Measurements from ENCODE around the gene PPP4R3A. TPM values are rescaled to one million over a fixed set of nuclear protein-coding genes. Genes with fewer than 3 reads are reported as not detected.

PPP4R3A gene
- total RNA-seq, 1 experiment from 2014 or later, result 148 TPM

- Histone ChIP-seq H3K27me3 (ENCODE audit: insufficient read depth, low read length) (no peaks in the 10 kb centered on the region), H3K27ac (ENCODE audit: insufficient read length, low read depth, low read length) (no peak overlapping the region), H3K56ac (ENCODE audit: insufficient read length, low read depth, low read length) (no peak overlapping the region), H2AK5ac (ENCODE audit: insufficient read length, low read length) (no peak overlapping the region), H2BK15ac (ENCODE audit: low read depth, low read length) (no peak overlapping the region), H3K18ac (ENCODE audit: insufficient read length, low read depth, low read length) (no peak overlapping the region), H3K4me2 (ENCODE audit: insufficient read depth, insufficient read length, low read length) (no peak overlapping the region), H3K23ac (ENCODE audit: insufficient read length, low read depth, low read length) (no peak overlapping the region), H3K79me2 (ENCODE audit: insufficient read depth, low read length) (peaks cover 6% of the 10 kb centered on the region; the same call in 1 of the 2 replicates), H2BK120ac (ENCODE audit: low read depth, low read length, poor library complexity, severe bottlenecking) (no peak overlapping the region), H2BK12ac (ENCODE audit: insufficient read length, low read depth, low read length) (no peak overlapping the region), H3T11ph (ENCODE audit: low read length) (no peak overlapping the region), H2BK5ac (ENCODE audit: insufficient read length, low read length) (no peak overlapping the region), H3K9me3 (ENCODE audit: control insufficient read depth, low read depth, low read length) (no peaks in the 10 kb centered on the region), H3K9ac (ENCODE audit: extremely low read depth, insufficient read length, low read length) (no peak overlapping the region), H3K79me1 (ENCODE audit: insufficient read depth, low read depth, low read length, poor library complexity, severe bottlenecking) (peaks cover 13% of the 10 kb centered on the region), H3K4me1 (ENCODE audit: insufficient read depth, low read length) (no peaks in the 10 kb centered on the region), H4K20me1 (ENCODE audit: control insufficient read depth, insufficient read depth, insufficient read length) (no peaks in the 10 kb centered on the region), H4K91ac (ENCODE audit: insufficient read length, low read depth, low read length) (no peak overlapping the region), H4K8ac (replicated peaks; ENCODE audit: insufficient read length, low read depth, low read length) (no peak overlapping the region), H2BK20ac (ENCODE audit: low read depth, low read length, poor library complexity, severe bottlenecking) (no peak overlapping the region), H2AFZ (ENCODE audit: low read length) (no peak overlapping the region), H3K14ac (ENCODE audit: insufficient read depth, low read length) (no peak overlapping the region), H3K23me2 (ENCODE audit: insufficient read length, low read depth, low read length, poor library complexity, severe bottlenecking) (no peaks in the 10 kb centered on the region), H4K5ac (ENCODE audit: insufficient read length, low read depth, low read length) (no peak overlapping the region), H3K4ac (ENCODE audit: low read depth, low read length) (no peak overlapping the region)
- Mint-ChIP-seq H3K4me3 (no peak overlapping the region), H3K27ac (peak overlapping the region in 1 of 3 experiments; percentile 58; a peak in 3 of 7 replicates), H3K9me3 (no peaks in the 10 kb centered on the region), H3K27me3 (ENCODE audit: low read depth) (no peaks in the 10 kb centered on the region), H3K36me3 (ENCODE audit: insufficient read depth in 1 of 3, low read depth in 3 of 3) (peaks cover 24 to 87% (median 71%) of the 10 kb centered on the region in 3 experiments; a peak in 6 of 7 replicates), H3K4me1 (peaks cover 14 to 16% of the 10 kb centered on the region in 2 experiments)
- no peak for TF ChIP-seq CTCF (conservative IDR thresholded peaks at IDR 0.05)
- WGBS (ENCODE audit: extremely low coverage, insufficient read length, low lambda C conversion rate), result no CpG with 5 or more reads among the region's 2 CpGs
- no peak for DNase-seq
These were observed 25.4 kb downstream of the PPP4R3A start for GRCh38 chr14:91484744-91485143.
